NB4 (cell line): ENCODE results near the gene SPRR1A.

Experiments used
- DNase-seq: peaks from one replicate; pipeline ENCODE4 v3.0.0; 2010; ENCODE audit warnings: low read depth
- H3K4me3 ChIP-seq: one replicate; pipeline ENCODE4 v1.5.1; 2011; ENCODE audit warnings: mild to moderate bottlenecking, low read depth, low read length, moderate library complexity
- MYC ChIP-seq: IDR thresholded peaks from 2 replicates; pipeline ENCODE4 v1.6.1; 2011; ENCODE audit warnings: low read depth, low read length
- POLR2A ChIP-seq: IDR thresholded peaks from 2 replicates; pipeline ENCODE4 v1.6.1; 2011; ENCODE audit warnings: mild to moderate bottlenecking; ENCODE audit not compliant: insufficient read length; ENCODE audit errors: extremely low read depth
- TF ChIP-seq, protein P1 (sequence below): IDR thresholded peaks from one replicate; pipeline ENCODE4 v1.5.1; 2012; ENCODE audit warnings: low read depth, low read length
- TF ChIP-seq, protein P2 (sequence below): IDR thresholded peaks from 2 replicates; pipeline ENCODE4 v1.6.1; 2011; ENCODE audit warnings: low read depth, low read length

SPRR1A gene

DNA sequence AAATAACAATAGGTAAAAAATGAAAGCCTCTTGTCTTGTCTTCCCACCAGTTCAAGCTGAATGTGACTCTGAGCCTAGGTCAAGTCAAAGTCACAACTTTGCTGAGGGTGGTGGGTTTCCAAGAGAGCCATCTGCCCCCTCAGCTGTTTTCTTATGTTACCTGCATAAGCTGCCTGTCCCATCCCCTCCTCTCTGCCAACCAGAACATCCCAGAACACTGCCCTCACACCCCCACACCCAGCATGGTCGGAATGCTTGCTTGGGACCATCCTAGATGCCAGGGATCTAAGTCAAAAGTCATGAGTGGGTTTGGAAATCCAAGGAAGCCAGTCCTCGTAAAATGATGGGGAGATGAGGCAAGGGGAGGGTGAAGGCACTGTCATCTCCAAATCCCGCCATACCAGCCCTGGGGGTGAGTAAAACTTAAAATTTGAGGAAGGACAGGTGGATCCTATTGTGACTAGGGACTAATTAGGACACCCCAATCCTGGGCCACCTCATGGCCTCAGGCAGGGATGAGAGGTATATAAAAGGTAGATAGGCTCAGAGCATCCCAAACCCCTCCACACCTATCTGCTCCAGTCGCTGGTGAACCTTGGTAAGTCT, 37.1 kb upstream of the SPRR1A start, which contains the start of gene SPRR5:
Gene SPRR5, plus strand, starts transcription at position 556 of the 606 bp plus-strand sequence. CDS start 1,349 bp downstream, outside the sequence.
- TF ChIP-seq, protein P1, sequence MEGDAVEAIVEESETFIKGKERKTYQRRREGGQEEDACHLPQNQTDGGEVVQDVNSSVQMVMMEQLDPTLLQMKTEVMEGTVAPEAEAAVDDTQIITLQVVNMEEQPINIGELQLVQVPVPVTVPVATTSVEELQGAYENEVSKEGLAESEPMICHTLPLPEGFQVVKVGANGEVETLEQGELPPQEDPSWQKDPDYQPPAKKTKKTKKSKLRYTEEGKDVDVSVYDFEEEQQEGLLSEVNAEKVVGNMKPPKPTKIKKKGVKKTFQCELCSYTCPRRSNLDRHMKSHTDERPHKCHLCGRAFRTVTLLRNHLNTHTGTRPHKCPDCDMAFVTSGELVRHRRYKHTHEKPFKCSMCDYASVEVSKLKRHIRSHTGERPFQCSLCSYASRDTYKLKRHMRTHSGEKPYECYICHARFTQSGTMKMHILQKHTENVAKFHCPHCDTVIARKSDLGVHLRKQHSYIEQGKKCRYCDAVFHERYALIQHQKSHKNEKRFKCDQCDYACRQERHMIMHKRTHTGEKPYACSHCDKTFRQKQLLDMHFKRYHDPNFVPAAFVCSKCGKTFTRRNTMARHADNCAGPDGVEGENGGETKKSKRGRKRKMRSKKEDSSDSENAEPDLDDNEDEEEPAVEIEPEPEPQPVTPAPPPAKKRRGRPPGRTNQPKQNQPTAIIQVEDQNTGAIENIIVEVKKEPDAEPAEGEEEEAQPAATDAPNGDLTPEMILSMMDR: no peak
- TF ChIP-seq, protein P2, sequence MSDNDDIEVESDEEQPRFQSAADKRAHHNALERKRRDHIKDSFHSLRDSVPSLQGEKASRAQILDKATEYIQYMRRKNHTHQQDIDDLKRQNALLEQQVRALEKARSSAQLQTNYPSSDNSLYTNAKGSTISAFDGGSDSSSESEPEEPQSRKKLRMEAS: no peak
- TF ChIP-seq MYC (no peak), POLR2A (no peak)
- no peak within 1 kb of the TSS for H3K4me3 ChIP-seq
- no peak for DNase-seq

DNA sequence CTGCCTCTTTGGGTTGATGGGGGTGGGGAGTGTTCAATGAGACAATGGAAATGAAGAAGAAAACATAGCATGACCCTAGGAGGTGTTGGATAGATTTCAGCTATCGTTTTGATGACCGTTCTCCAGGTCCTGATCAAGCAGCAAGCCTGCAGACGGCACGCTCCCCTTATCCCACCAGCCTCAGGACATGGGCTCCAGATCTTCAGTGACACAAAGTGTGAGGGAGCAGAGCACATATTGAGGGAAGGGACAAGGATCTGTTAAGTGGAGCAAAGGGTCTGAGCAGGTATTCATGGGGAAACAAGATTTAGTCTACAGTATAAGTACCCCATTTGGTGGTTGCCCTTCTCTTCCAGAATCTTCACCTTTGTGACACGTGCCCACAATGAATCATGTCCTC, 32.2 kb upstream of the SPRR1A start:
- H3K4me3 ChIP-seq: no peak overlapping the region

DNA sequence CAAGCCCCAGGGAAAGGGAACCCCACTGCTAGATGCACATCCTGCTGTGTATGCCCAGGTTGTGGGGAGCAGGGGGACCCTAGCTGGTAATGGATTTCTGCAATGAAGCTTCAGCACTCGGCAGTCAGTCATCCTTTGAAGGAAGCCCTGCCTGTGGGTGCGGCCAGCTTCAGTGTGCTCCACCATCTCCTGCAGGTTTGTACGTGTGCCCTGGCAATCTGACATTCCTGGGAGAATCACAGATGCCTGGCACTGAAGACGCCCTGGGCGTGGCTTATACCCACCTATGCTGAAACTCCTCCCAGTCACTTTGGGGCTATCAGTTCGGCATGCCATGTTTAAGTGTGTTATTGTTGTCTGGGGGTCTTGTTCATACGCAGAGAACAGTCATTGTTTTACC, 30.1 kb upstream of the SPRR1A start:
- no peak for TF ChIP-seq POLR2A
- no peak for DNase-seq
- no peak overlapping the region for H3K4me3 ChIP-seq

More for the DNA sequence above, 32.2 kb upstream of the SPRR1A start:
- TF ChIP-seq, protein P1: no peak
- TF ChIP-seq MYC: no peak
- TF ChIP-seq POLR2A: no peak
- TF ChIP-seq, protein P2: no peak
- DNase-seq: no peak

DNA sequence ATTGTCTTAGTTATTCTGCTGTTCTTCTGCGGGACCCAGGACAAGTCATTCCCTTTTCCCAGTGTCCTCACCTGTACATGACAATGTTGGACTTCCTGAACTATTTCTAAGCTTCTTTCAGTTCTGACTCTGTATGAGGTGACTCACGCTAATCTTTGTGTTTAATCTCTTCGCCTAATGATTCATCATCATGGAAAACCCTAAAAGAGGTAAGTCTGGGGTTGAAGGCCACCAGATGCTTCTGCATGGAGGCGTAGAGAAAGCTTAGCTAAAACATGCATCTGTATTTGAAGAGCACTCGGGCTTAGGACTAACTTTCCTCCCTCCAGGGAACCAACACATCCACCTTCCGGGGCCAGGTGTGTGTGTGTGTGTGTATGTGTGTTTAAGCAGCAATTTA, 29.4 kb upstream of the SPRR1A start:
- no peak for DNase-seq
- TF ChIP-seq, protein P2: no peak
- TF ChIP-seq, protein P1: no peak
- TF ChIP-seq MYC (no peak), POLR2A (no peak)
- H3K4me3 ChIP-seq: no peak overlapping the region

DNA sequence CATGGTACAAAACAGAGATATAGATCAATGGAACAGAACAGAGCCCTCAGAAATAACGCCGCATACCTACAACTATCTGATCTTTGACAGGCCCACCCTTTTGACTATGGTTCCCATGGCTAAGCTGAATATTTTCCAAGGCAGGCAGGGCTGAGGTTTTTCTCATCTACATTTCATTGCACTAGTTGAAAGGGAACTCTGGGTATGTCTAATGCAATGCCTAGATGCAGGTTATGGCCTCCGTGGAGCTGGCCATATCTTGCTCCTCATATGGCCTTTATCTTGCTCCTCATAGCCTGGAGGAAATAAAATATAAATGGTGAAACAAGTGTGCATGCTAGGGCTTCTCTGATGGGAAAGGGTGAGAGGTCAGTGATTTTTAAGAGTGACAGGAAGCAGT, 26.3 kb upstream of the SPRR1A start:
- no peak for DNase-seq
- TF ChIP-seq, protein P1: no peak
- TF ChIP-seq, protein P2: no peak
- TF ChIP-seq POLR2A (no peak), MYC (no peak)

DNA sequence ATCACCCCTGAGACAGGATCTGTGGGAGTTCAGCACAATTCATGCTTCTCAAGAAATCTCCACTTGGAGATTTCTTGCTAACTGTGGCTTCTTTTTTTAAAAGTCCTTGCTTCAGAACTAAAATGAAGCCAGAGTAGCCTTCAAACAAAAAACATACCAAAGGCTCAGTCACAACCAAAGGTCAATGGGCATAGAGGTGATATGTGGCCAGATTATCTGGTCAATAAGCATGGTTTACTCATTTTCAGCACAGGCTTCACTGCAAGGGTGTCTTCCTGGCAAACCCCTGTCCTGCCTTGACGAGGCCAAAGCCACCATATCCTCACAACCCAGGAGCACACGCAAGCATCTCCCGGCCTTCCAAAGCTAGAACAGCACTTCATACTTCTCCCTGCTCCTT, 24.6 kb upstream of the SPRR1A start:
- TF ChIP-seq, protein P2: no peak
- TF ChIP-seq, protein P1: no peak
- TF ChIP-seq POLR2A (no peak), MYC (no peak)
- DNase-seq: no peak
- H3K4me3 ChIP-seq: no peak overlapping the region

More for the DNA sequence above, 26.3 kb upstream of the SPRR1A start:
- H3K4me3 ChIP-seq: no peak overlapping the region
